ENCODE measurements around the gene NLK.
"Not testable (repeated sequence)": the region's sequence is repeated elsewhere in the genome, so short reads cannot be mapped to it uniquely, and the experiment has no call there.

Gene NLK

DNA sequence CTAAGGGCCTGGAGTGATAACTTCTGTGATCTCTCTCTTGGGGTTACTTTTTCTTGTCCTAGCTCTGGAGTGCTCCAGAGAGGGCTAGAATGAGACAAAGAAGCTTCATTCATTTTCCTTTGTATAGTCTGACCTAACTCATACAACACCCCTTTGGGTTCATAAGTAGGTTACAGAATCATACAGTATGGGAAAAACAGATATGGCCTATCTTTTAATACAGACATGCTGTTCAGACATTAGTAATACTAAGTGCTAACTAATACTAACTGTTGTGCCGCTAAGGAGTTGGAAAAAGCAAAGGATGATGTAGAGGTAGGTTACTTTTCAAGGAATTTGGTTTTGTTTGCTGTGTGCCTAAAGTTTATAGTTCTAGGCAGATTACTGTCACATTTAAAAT, 84.7 kb downstream of the NLK start:
- no peaks in the 10 kb centered on the region for H3K9me3 Mint-ChIP-seq
- no peaks in the 10 kb centered on the region for H3K4me1 Mint-ChIP-seq (ENCODE audit: low read depth)
- no peak overlapping the region for H3K27ac Mint-ChIP-seq
- H3K36me3 Mint-ChIP-seq (ENCODE audit: low read depth), result peaks cover 39% of the 10 kb centered on the region
- H3K27me3 Mint-ChIP-seq, result no peaks in the 10 kb centered on the region
- H3K4me3 Mint-ChIP-seq, result no peak overlapping the region

DNA sequence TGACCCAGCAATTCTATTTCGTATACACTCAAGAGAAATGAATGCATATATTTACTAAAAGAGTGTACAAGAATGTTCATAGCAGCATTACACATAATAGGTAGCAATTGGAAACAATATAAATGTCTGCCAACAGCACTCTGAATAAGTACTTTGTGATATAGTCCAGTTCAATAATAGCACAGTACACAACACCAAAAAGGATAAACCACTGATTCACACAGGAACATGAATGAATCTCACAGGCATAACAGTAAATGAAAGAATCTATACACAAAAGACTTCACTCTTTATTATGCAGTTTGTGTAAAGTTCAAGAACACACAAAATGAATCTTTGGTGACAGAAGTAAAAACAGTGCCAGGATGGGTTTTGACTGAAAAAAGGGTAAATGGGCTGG, 86.3 kb downstream of the NLK start:
- Mint-ChIP-seq H3K4me1 (ENCODE audit: low read depth) (peaks cover 10% of the 10 kb centered on the region), H3K27ac (no peak overlapping the region), H3K27me3 (no peaks in the 10 kb centered on the region), H3K4me3 (no peak overlapping the region), H3K36me3 (ENCODE audit: low read depth) (peaks cover 32% of the 10 kb centered on the region), H3K9me3 (no peaks in the 10 kb centered on the region)

DNA sequence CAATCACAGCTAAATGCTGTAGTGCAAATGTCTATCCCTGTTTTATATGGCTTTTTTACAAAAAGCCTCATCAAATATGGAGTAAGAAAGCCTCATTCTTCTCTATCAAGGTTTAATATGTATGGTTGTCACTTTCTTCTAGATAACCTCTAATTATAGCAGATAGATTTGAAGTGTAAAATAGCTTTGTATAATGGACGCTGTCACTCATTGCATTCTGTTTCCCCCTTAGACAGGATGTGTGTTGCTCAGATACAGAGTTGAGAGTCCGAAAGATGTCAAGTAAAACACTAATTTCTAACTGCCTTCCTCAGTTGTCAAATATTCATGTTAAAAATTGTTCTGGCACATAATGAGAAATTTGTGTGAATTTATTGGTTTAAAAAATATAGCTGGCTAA, 88.0 kb downstream of the NLK start:
- no peaks in the 10 kb centered on the region for H3K27me3 Mint-ChIP-seq
- no peak overlapping the region for H3K4me3 Mint-ChIP-seq
- H3K36me3 Mint-ChIP-seq (ENCODE audit: low read depth), result peaks cover 27% of the 10 kb centered on the region
- H3K27ac Mint-ChIP-seq, result no peak overlapping the region
- no peaks in the 10 kb centered on the region for H3K9me3 Mint-ChIP-seq
- H3K4me1 Mint-ChIP-seq (ENCODE audit: low read depth), result peaks cover 11% of the 10 kb centered on the region

DNA sequence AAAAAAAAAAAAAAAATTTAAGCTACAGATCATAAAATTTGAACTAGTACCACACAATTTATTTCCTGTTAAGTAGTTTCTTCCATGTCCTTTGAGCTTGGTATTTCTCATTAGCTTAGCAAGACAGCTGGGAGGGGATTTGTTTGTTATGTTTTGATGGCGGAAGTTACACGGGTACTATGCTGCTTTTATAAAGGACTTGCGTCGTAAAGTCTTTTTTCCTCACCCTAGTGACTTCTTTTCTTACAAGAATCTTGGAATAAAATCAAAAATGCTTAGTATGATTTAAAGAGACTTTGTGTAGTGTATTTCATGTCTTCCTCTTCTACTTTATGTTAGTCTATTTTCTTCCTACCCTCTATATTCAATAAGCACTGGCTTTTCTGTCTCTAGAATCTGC, 89.1 kb downstream of the NLK start:
- H3K36me3 Mint-ChIP-seq (ENCODE audit: low read depth), result peaks cover 30% of the 10 kb centered on the region
- H3K4me3 Mint-ChIP-seq, result no peak overlapping the region
- H3K9me3 Mint-ChIP-seq, result no peaks in the 10 kb centered on the region
- no peaks in the 10 kb centered on the region for H3K27me3 Mint-ChIP-seq
- peaks cover 11% of the 10 kb centered on the region for H3K4me1 Mint-ChIP-seq (ENCODE audit: low read depth)
- no peak overlapping the region for H3K27ac Mint-ChIP-seq

DNA sequence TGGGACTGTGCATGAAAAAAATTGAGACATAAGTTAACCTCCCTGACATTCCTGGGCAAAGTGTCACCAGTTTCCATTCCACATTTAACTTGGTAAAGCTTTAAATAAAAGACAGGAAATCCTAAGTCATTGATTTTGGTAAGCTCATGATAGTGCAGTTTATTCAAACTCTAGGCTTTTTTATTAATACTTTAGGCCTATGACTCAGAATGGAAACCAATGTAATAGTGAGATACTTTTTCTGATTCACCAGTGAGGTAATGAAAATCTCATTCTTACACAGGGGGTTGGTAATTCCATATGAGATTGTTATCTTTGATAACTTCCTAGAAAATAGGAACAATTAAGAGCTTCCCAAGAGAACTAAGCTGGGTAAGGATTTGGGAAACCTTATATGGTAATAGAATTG, 91.1 kb downstream of the NLK start:
- Mint-ChIP-seq H3K27ac (no peak overlapping the region), H3K4me3 (no peak overlapping the region), H3K27me3 (no peaks in the 10 kb centered on the region), H3K9me3 (no peaks in the 10 kb centered on the region), H3K36me3 (ENCODE audit: low read depth) (peaks cover 23% of the 10 kb centered on the region), H3K4me1 (ENCODE audit: low read depth) (peaks cover 11% of the 10 kb centered on the region)

DNA sequence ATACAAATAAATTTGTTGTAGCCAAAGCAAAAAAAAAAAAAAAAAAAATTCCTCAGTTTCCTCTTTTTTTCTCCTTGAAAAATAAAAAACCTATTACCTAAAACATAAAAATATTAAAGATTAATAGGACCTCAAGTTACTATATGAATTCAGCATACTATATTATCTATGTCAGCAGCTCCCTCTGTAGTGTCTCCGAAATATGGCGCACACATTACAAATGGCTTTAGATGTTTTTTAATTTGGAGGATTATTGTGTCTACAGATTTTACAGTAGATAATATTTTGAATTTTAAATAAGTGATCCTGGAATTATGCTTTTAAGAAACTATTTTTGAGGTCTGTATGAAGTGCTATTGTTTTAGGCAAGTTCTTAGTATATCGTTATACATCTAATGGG, 94.4 kb downstream of the NLK start:
- peaks cover 11% of the 10 kb centered on the region for H3K4me1 Mint-ChIP-seq (ENCODE audit: low read depth)
- no peaks in the 10 kb centered on the region for H3K9me3 Mint-ChIP-seq
- no peaks in the 10 kb centered on the region for H3K27me3 Mint-ChIP-seq
- H3K27ac Mint-ChIP-seq, result no peak overlapping the region
- no peak overlapping the region for H3K4me3 Mint-ChIP-seq
- H3K36me3 Mint-ChIP-seq (ENCODE audit: low read depth), result peaks cover 23% of the 10 kb centered on the region

DNA sequence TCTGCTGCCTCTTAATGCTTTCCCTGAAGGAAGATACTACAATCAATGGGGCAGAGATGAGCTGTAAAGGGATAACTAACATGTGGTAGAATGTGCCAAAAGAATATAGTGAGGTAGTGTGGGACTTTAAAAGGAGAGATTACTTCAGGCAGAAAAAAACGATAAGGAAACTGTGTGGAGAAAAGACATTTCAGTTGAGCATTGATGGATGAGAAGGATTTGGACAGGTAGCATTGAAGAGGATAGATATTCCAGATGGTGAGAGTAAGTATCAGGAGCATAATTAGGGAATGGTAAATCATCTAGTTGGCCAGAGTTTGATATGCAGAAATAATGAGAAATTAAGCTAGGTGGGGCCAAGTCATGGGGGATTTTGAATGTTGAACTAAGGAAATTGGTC, 97.3 kb downstream of the NLK start:
- Mint-ChIP-seq H3K4me1 (ENCODE audit: low read depth) (no peaks in the 10 kb centered on the region), H3K36me3 (ENCODE audit: low read depth) (peaks cover 24% of the 10 kb centered on the region), H3K27ac (no peak overlapping the region), H3K27me3 (no peaks in the 10 kb centered on the region), H3K4me3 (no peak overlapping the region), H3K9me3 (no peaks in the 10 kb centered on the region)

DNA sequence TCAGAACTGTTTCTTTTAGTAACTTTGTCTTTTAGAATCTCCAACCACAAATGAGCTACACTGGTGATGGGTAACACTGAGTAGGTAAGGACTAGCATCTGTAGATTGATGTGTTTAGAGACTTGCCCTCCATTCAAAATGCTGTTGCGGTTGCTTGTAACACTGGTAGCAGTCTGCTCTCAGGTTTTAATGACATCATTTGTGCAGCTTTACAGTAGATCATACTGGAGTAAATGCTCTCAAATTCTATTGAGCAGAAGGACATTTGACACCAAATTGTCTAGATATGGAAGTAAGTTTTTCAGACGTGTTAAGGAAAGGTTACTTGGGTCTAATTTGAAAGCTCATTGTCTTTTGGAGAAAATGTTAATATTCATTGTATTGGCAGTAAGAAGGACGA, 98.8 kb downstream of the NLK start:
- no peaks in the 10 kb centered on the region for H3K9me3 Mint-ChIP-seq
- H3K36me3 Mint-ChIP-seq (ENCODE audit: low read depth), result peaks cover 17% of the 10 kb centered on the region

DNA sequence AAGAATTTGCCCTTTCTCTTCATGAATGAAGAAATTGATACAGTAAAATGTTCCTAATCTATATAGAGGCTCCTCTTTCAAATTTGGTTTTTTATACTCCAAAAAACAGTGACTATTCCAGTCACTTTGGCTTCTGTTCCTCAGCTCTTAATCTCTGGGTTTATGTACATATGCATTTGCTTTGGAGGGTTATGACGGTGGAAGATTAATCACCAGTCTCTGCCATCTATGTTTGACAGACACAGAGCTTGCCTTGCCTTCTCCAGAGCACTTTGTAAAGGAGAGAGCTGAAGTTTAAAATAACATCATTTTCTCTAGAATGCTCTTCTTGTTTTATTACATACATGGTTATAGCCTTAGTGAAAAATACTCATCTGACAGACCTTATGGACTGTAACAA, 99.3 kb downstream of the NLK start:
- H3K27me3 Mint-ChIP-seq, result no peaks in the 10 kb centered on the region
- H3K4me3 Mint-ChIP-seq, result no peak overlapping the region
- H3K4me1 Mint-ChIP-seq (ENCODE audit: low read depth), result no peaks in the 10 kb centered on the region

More for the DNA sequence above, 98.8 kb downstream of the NLK start:
- Mint-ChIP-seq H3K27me3 (no peaks in the 10 kb centered on the region), H3K27ac (no peak overlapping the region), H3K4me3 (no peak overlapping the region), H3K4me1 (ENCODE audit: low read depth) (no peaks in the 10 kb centered on the region)

DNA sequence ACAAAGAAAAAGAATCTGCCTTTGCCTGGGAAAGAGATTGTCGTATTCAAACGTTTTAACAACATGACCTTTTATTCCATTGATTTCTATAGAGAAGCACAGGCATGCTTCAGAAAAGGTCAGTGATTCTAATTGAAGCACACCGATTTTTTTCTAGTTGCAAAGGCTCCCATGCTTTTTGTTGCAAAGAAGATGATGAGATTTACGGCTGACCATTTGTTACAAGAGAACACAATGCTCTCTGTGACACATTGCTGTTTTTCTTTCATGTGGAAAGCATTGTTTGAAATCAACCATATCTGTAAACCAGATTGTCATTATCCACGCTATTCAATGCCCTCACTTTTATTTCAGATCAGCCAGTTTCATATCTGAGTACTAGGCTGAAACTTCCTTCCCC, 99.8 kb downstream of the NLK start:
- Mint-ChIP-seq H3K27me3 (no peaks in the 10 kb centered on the region), H3K4me3 (no peak overlapping the region), H3K9me3 (no peaks in the 10 kb centered on the region), H3K4me1 (ENCODE audit: low read depth) (no peaks in the 10 kb centered on the region), H3K27ac (no peak overlapping the region), H3K36me3 (ENCODE audit: low read depth) (peaks cover 17% of the 10 kb centered on the region)

More for the DNA sequence above, 99.3 kb downstream of the NLK start:
- Mint-ChIP-seq H3K36me3 (ENCODE audit: low read depth) (peaks cover 17% of the 10 kb centered on the region), H3K9me3 (no peaks in the 10 kb centered on the region), H3K27ac (no peak overlapping the region)

DNA sequence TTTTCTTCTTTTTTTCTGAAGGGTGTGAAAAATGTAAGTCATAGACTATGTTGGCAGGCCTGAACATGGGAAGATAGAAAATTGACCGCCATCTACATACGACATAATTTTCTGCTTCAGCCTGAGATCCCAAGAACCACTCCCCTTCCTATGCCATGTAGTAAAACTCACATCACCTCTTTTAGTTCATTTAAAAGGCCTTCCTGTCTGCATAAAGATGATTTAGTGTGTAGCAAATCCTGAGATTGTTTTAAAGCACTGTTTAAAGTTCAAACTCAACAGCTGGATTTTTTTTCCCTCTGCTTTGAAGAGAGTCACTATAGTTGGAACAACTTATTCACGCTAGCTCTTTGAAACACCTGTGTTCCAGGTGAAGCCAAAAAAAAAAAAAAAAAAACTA, 101.5 kb downstream of the NLK start:
- H3K27me3 Mint-ChIP-seq, result no peaks in the 10 kb centered on the region
- H3K27ac Mint-ChIP-seq, result no peak overlapping the region
- no peaks in the 10 kb centered on the region for H3K4me1 Mint-ChIP-seq (ENCODE audit: low read depth)
- H3K9me3 Mint-ChIP-seq, result no peaks in the 10 kb centered on the region
- peaks cover 17% of the 10 kb centered on the region for H3K36me3 Mint-ChIP-seq (ENCODE audit: low read depth)
- H3K4me3 Mint-ChIP-seq, result no peak overlapping the region

DNA sequence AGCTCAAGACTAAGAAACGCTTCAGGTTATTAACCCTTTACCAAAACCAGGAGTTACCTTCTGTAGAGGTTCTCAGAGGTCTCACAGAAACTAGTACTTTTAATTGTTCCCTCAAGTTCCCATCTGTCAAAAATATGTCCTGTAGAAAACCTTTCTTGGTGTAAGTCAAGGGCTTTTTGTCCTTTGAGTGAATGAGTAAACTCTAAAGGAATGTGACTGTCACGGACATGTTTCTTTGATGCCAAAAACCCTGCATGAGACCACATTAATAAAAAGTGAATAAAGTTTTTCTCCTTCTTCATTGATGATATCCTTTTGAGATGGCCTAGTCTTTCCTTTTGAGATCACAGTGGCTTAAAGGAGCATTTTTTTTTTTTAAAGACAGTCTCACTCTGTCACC, 102.9 kb downstream of the NLK start:
- Mint-ChIP-seq H3K4me3 (no peak overlapping the region), H3K36me3 (ENCODE audit: low read depth) (peaks cover 12% of the 10 kb centered on the region), H3K9me3 (no peaks in the 10 kb centered on the region), H3K4me1 (ENCODE audit: low read depth) (no peaks in the 10 kb centered on the region), H3K27me3 (no peaks in the 10 kb centered on the region), H3K27ac (no peak overlapping the region)

DNA sequence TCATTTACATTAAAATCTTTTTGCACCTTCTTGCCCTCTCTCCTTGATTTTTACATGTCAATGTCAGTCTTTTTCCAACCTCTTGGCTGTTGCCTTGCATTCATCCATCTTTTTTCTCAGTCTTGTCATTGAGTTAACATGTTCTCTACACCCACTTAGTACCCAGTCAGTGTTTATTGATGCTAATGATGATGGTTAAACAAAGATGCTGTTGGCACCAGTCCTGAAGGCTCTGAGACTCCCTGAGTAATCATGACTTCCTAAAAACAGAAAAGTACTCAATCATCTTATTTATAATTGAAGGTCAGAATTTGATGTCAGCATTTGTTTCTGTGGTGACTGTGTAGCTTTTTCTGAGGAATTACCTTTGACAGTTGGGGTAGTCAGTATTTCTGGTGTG, 104.5 kb downstream of the NLK start:
- no peaks in the 10 kb centered on the region for H3K9me3 Mint-ChIP-seq
- H3K4me1 Mint-ChIP-seq (ENCODE audit: low read depth), result no peaks in the 10 kb centered on the region
- H3K4me3 Mint-ChIP-seq, result no peak overlapping the region
- H3K27me3 Mint-ChIP-seq, result no peaks in the 10 kb centered on the region
- no peak overlapping the region for H3K27ac Mint-ChIP-seq
- H3K36me3 Mint-ChIP-seq (ENCODE audit: low read depth), result peaks cover 12% of the 10 kb centered on the region

DNA sequence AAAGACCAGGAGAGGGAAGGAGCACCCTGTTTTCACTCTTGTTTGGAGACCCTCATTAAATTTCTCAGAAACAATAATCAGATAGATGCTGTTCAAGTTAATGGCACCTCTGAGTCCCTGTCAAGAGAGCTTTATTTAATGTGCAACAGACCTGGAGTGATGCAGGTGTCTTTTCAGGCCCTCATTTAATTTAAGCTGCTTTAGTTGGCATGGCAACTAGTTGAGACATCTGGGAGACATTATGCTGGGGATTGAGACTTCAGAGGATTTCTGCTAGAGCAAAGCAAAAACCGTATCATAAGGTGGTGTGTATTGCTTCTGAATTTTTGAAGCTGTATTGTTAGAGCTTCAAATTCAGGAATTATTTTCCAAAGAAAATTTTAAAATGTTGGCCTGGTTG, 108.5 kb downstream of the NLK start:
- Mint-ChIP-seq H3K27me3 (no peaks in the 10 kb centered on the region), H3K27ac (no peak overlapping the region), H3K4me1 (ENCODE audit: low read depth) (no peaks in the 10 kb centered on the region), H3K36me3 (ENCODE audit: low read depth) (peaks cover 9% of the 10 kb centered on the region), H3K9me3 (no peaks in the 10 kb centered on the region), H3K4me3 (no peak overlapping the region)

DNA sequence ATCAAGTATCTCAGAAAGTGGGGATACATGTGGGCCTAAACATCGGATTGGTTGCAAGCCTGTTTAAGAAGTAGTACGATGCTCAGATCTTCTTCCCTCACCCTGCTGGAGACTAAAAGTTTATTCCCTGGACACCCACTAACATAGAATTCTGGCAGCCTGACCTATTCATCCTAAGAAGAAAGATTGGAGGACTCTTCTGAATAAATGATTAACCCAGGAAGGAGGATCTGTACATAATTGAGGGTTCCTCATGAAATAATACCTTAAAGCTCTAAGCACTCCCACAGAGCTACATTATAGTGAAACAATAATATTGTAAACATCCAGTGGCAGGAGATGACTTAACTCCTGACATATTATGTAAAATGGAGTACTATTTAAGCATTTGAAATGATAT, 111.7 kb downstream of the NLK start:
- Mint-ChIP-seq H3K4me3 (no peak overlapping the region), H3K36me3 (ENCODE audit: low read depth) (peaks cover 9% of the 10 kb centered on the region), H3K27ac (no peak overlapping the region)

DNA sequence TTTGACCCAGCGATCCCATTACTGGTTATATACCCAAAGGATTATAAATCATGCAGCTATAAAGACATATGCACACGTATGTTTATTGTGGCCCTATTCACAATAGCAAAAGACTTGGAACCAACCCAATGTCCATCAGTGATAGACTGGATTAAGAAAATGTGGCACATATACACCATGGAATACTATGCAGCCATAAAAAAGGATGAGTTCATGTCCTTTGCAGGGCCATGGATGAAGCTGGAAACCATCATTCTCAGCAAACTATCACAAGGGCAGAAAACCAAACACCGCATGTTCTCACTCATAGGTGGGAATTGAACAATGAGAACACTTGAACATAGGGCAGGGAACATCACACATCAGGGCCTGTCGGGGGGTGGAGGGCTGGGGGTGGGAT, 112.9 kb downstream of the NLK start:
- not testable (repeated sequence) for H3K4me1 Mint-ChIP-seq (ENCODE audit: low read depth); H3K4me3 Mint-ChIP-seq; H3K36me3 Mint-ChIP-seq (ENCODE audit: low read depth); H3K9me3 Mint-ChIP-seq; H3K27me3 Mint-ChIP-seq; H3K27ac Mint-ChIP-seq

More for the DNA sequence above, 111.7 kb downstream of the NLK start:
- H3K9me3 Mint-ChIP-seq, result no peaks in the 10 kb centered on the region
- no peaks in the 10 kb centered on the region for H3K4me1 Mint-ChIP-seq (ENCODE audit: low read depth)
- no peaks in the 10 kb centered on the region for H3K27me3 Mint-ChIP-seq

DNA sequence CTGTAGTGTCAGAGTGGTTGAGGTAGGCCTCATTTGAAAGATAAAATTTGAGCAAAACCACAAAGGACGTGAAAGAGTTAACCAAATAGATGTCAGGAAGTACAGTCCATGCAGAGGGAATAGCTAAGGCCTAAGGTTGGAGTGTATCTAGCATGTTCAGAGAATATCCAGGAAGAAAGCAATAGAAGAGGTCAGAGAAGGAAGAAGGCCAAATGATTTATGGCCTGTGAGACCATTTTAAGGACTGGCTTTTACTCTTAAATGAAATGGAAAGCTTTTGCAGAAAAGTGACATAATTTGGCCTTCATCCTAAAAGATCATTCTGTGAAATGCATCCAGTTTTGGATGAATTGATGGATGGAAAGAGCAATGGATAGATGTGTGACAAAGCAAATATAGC, 116.5 kb downstream of the NLK start:
- H3K4me3 Mint-ChIP-seq, result no peak overlapping the region
- no peaks in the 10 kb centered on the region for H3K9me3 Mint-ChIP-seq
- no peak overlapping the region for H3K27ac Mint-ChIP-seq
- no peaks in the 10 kb centered on the region for H3K27me3 Mint-ChIP-seq
- H3K4me1 Mint-ChIP-seq (ENCODE audit: low read depth), result no peaks in the 10 kb centered on the region
- H3K36me3 Mint-ChIP-seq (ENCODE audit: low read depth), result peaks cover 4% of the 10 kb centered on the region
